ENCODE results near the gene COL15A1. TPM values are rescaled to one million over a fixed set of nuclear protein-coding genes. Genes with fewer than 3 reads are reported as not detected.

COL15A1 gene
- polyA plus RNA-seq, 1 donor, result 19.7 TPM

DNA sequence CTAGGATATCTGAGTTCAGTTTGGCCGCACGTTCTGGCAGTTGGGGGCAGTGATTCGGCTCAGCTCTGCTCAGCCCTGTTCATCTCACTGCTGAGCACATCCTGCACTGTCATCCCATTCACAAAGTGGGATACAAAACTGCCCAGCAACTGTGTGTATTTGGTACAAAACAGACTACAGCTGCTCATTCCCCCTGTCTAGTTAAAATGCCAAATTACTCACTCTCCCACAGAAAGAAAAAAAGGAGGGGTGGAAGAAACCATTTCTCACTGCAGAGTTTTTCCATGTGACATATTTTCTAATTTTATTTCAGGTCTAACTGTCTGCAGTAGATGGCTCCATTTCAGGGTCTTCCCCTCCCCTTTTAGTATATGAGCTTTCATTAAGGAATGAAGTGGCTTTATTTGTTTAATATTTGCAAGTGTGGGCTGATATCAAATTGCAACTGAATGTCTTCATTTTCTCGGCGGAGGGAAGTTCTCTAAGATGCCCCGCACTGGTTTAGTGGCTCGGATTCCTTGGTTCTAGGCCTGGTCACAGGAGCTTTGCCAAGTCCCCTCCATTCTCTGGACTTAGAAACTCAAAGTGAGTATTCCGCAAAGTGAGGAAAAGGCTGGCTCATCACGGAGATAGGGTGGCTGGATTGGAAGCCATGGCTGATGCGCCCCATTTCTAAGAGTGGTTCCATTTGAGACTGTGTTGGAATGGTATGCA is 14.7 kb downstream of the COL15A1 start:
- no peaks in the 10 kb centered on the region for H3K4me1 ChIP-seq (ENCODE audit: control insufficient read depth, insufficient read depth, low read length)
- H3K9me3 ChIP-seq (ENCODE audit: control insufficient read depth, low read depth, low read length), result no peaks in the 10 kb centered on the region
- peak; percentile 19 to 47 for DNase-seq
- H3K27ac ChIP-seq (ENCODE audit: low read length), result peak overlapping the region; percentile 45
- WGBS (ENCODE audit: insufficient coverage, low lambda C conversion rate), result no CpG with 5 or more reads among the region's 10 CpGs
- no peaks in the 10 kb centered on the region for H3K36me3 ChIP-seq (ENCODE audit: control insufficient read depth, insufficient read depth, low read length)
- H3K4me3 ChIP-seq (ENCODE audit: low read length), result no peak overlapping the region
- H3K27me3 ChIP-seq (ENCODE audit: control insufficient read depth, insufficient read depth, low read length), result peaks cover 6% of the 10 kb centered on the region

DNA sequence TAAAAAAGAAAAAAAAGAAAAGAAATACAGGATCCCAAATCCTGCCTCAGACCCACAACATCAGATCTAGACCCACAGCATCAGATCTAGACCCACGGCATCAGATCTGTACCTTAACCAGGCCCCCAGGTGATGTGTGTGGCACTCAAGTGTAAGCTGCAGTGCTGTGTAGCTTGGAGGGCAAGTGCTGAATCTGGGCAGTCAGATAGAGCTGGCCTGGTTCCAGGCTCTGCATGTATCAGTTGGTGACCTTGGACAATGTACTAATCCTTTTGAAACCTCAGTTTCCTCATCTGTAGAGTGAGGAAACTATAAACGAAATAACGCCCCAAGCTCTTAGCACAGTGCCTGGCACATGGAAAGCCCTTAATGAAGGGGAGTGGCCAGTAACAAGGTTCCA is 16.7 kb downstream of the COL15A1 start:
- Histone ChIP-seq H3K9me3 (ENCODE audit: control insufficient read depth, low read depth, low read length) (no peaks in the 10 kb centered on the region), H3K36me3 (ENCODE audit: control insufficient read depth, insufficient read depth, low read length) (no peaks in the 10 kb centered on the region), H3K4me1 (ENCODE audit: control insufficient read depth, insufficient read depth, low read length) (no peaks in the 10 kb centered on the region), H3K4me3 (ENCODE audit: low read length) (no peak overlapping the region), H3K27ac (ENCODE audit: low read length) (no peak overlapping the region), H3K27me3 (ENCODE audit: control insufficient read depth, insufficient read depth, low read length) (no peaks in the 10 kb centered on the region)
- DNase-seq, result no peak
- no CpG with 5 or more reads among the region's 3 CpGs for WGBS (ENCODE audit: insufficient coverage, low lambda C conversion rate)

DNA sequence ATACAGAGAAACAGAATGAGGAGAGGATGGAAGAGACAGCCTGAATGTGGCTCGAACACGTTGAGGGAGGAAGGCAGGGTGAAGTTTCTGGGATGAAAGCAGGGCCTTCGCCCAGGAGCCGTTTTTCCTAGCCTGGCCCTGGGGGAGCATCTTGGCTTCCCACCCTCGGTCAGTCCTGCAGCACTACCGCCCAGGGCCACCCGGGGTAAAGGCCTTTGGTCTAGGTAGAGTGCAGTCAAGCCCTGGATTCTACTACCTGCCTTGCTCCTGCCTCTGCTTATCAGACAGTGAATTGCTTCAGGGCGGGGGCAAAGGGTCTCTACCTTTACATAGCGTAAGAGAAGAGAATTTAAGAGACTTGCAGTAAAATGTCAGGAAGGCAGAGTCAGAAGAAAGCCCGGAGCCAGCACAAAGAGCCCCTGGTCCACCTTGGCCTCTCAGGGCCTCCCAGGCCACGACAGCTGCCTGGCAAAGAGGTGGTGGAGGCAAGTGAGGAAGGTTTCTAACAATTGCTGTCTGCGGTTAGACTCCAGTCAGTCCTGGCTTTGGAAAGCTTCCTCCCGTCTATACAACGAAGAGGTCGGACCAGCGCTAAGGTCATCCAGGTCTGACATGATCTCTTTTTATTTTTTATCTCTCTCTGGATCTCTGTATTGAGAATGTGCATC is 17.9 kb downstream of the COL15A1 start:
- no peaks in the 10 kb centered on the region for H3K9me3 ChIP-seq (ENCODE audit: control insufficient read depth, low read depth, low read length)
- no peak overlapping the region for H3K27ac ChIP-seq (ENCODE audit: low read length)
- no peak overlapping the region for H3K4me3 ChIP-seq (ENCODE audit: low read length)
- no peaks in the 10 kb centered on the region for H3K36me3 ChIP-seq (ENCODE audit: control insufficient read depth, insufficient read depth, low read length)
- WGBS (ENCODE audit: insufficient coverage, low lambda C conversion rate), result 90% methylated on average over 2 of the region's 16 CpGs
- DNase-seq, result no peak
- H3K27me3 ChIP-seq (ENCODE audit: control insufficient read depth, insufficient read depth, low read length), result no peaks in the 10 kb centered on the region
- no peaks in the 10 kb centered on the region for H3K4me1 ChIP-seq (ENCODE audit: control insufficient read depth, insufficient read depth, low read length)

DNA sequence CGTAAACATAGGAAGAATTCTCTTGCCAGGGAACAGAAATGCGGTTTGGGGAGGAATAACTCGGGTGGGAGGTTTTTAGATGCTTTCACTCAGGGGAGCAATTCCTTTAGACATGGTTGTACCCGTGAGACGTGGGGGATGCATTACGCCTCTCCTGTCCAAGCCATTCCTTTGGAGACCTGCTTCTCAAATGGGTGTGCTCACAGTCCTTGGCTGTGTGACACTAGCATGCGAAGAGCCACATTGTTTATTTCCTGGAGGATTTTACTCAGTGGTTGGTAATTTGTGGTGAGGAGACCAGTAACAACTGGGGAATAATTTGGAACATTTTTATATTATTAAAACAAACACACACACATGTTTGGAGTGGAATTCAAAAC is 18.5 kb downstream of the COL15A1 start:
- Histone ChIP-seq H3K9me3 (ENCODE audit: control insufficient read depth, low read depth, low read length) (no peaks in the 10 kb centered on the region), H3K27me3 (ENCODE audit: control insufficient read depth, insufficient read depth, low read length) (no peaks in the 10 kb centered on the region), H3K4me1 (ENCODE audit: control insufficient read depth, insufficient read depth, low read length) (no peaks in the 10 kb centered on the region), H3K36me3 (ENCODE audit: control insufficient read depth, insufficient read depth, low read length) (no peaks in the 10 kb centered on the region), H3K4me3 (ENCODE audit: low read length) (no peak overlapping the region), H3K27ac (ENCODE audit: low read length) (no peak overlapping the region)
- no peak for DNase-seq
- 88% methylated on average over 1 of the region's 7 CpGs for WGBS (ENCODE audit: insufficient coverage, low lambda C conversion rate)

DNA sequence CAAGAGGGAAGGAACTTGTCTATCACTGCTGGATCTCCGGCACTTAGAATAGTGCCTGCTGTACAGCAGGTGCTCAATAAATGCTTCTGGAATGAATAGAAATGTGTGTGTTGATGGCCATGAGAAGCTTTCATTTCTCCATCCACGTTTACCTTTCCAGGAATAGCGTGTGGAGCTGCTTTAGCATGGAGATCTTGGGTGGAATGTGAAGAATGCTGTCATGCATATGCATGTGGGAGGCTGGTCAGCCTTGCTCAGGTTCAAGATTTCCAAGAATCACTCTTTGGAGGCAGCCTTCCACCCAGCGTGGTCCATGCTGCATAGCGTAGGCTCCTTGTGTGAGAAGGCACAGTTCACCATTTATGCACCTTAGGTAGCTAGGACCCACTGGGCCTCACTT is 19.2 kb downstream of the COL15A1 start:
- Histone ChIP-seq H3K27ac (ENCODE audit: low read length) (no peak overlapping the region), H3K4me3 (ENCODE audit: low read length) (no peak overlapping the region), H3K27me3 (ENCODE audit: control insufficient read depth, insufficient read depth, low read length) (no peaks in the 10 kb centered on the region), H3K36me3 (ENCODE audit: control insufficient read depth, insufficient read depth, low read length) (no peaks in the 10 kb centered on the region), H3K4me1 (ENCODE audit: control insufficient read depth, insufficient read depth, low read length) (no peaks in the 10 kb centered on the region), H3K9me3 (ENCODE audit: control insufficient read depth, low read depth, low read length) (no peaks in the 10 kb centered on the region)
- WGBS (ENCODE audit: insufficient coverage, low lambda C conversion rate), result no CpG with 5 or more reads among the region's 5 CpGs
- DNase-seq, result no peak

DNA sequence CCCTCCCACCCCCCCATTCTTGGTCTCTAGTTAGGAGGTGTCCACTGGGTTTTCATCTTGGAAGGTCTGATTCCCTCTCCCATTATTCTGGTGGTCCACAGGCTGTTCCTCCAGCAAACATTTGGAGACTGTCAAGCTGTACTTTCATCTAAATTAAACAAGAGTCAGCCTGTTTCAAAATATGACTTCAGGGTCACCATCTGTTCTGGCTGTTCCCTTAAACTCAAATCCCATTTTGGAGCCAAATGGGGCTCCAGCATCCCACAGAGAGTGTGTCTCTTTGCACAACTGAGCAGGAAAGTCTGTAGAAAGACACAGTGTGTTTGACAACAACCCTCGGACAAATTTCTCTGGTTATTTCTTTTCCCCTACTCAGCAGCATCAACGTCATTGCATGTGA is 20.5 kb downstream of the COL15A1 start:
- H3K27ac ChIP-seq (ENCODE audit: low read length), result no peak overlapping the region
- DNase-seq, result no peak
- H3K27me3 ChIP-seq (ENCODE audit: control insufficient read depth, insufficient read depth, low read length), result no peaks in the 10 kb centered on the region
- H3K4me3 ChIP-seq (ENCODE audit: low read length), result no peak overlapping the region
- H3K4me1 ChIP-seq (ENCODE audit: control insufficient read depth, insufficient read depth, low read length), result no peaks in the 10 kb centered on the region
- no peaks in the 10 kb centered on the region for H3K36me3 ChIP-seq (ENCODE audit: control insufficient read depth, insufficient read depth, low read length)
- no CpG with 5 or more reads among the region's 2 CpGs for WGBS (ENCODE audit: insufficient coverage, low lambda C conversion rate)
- H3K9me3 ChIP-seq (ENCODE audit: control insufficient read depth, low read depth, low read length), result no peaks in the 10 kb centered on the region

DNA sequence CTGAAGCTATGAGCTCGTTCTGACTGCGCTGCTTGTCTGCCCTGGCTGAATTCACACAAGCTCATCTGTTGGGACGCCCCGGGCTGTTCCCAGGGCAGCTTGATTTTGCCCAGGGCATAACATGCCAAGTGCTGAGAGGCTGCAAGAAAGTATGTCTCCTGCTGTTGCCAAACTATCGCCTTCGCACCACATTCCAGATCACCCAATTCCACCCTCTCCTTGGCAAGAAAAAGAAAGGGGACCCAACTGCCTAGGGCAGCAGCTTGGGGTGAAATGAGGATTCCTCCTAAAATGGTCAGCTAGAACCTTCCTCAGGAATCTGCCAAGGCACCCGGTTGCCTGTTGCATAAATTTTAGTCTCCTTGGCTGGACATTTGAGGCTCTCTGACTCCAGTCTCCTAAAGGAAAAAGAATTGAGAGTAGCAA is 21.2 kb downstream of the COL15A1 start:
- WGBS (ENCODE audit: insufficient coverage, low lambda C conversion rate), result no CpG with 5 or more reads among the region's 7 CpGs
- no peaks in the 10 kb centered on the region for H3K4me1 ChIP-seq (ENCODE audit: control insufficient read depth, insufficient read depth, low read length)
- no peak overlapping the region for H3K27ac ChIP-seq (ENCODE audit: low read length)

DNA sequence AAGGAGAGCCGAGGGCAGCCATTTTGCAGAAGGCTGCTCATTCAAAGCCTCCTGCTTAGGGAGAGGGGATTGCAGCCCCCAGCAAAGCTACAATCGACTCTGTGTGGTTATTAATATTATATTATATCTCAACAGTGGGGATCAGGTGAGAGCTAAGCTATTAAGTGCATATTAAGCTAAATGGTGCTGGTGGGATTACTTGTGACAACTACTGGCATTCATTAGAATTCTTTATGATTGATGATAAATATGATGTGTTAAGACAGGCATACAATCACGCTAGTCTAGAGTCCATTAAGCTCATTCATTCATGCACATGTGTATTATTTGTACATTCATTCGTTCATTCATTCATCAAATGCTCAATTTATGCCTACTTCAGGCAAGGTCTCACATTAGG is 23.0 kb downstream of the COL15A1 start:
- Histone ChIP-seq H3K27ac (ENCODE audit: low read length) (no peak overlapping the region), H3K4me1 (ENCODE audit: control insufficient read depth, insufficient read depth, low read length) (no peaks in the 10 kb centered on the region), H3K36me3 (ENCODE audit: control insufficient read depth, insufficient read depth, low read length) (no peaks in the 10 kb centered on the region), H3K27me3 (ENCODE audit: control insufficient read depth, insufficient read depth, low read length) (peaks cover 4% of the 10 kb centered on the region), H3K9me3 (ENCODE audit: control insufficient read depth, low read depth, low read length) (no peaks in the 10 kb centered on the region), H3K4me3 (ENCODE audit: low read length) (no peak overlapping the region)
- no CpG with 5 or more reads among the region's 4 CpGs for WGBS (ENCODE audit: insufficient coverage, low lambda C conversion rate)
- DNase-seq, result no peak

More for the DNA sequence above, 21.2 kb downstream of the COL15A1 start:
- no peak overlapping the region for H3K4me3 ChIP-seq (ENCODE audit: low read length)
- no peaks in the 10 kb centered on the region for H3K36me3 ChIP-seq (ENCODE audit: control insufficient read depth, insufficient read depth, low read length)
- no peak for DNase-seq
- H3K9me3 ChIP-seq (ENCODE audit: control insufficient read depth, low read depth, low read length), result no peaks in the 10 kb centered on the region
- H3K27me3 ChIP-seq (ENCODE audit: control insufficient read depth, insufficient read depth, low read length), result peaks cover under 1% of the 10 kb centered on the region

DNA sequence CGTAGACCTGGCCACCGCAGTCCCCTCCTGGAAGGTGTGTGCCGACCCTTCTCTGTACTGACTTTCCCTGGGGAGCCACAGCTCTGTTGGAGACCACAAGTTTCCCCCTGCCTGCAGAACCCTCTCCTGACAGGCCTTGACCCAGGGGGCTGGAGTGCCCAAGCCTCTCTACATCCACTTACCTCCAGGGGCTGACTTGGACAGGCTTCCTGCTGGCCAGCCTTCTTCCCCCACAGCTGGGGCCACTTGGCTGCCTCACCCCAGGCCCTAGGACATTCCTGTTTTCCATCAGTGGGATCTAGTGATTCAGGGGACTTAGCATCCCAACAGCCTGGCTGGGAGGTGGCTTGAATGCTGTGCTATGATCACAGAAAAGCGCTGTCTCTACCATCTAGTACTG is 23.6 kb downstream of the COL15A1 start:
- H3K9me3 ChIP-seq (ENCODE audit: control insufficient read depth, low read depth, low read length), result no peaks in the 10 kb centered on the region
- no peaks in the 10 kb centered on the region for H3K36me3 ChIP-seq (ENCODE audit: control insufficient read depth, insufficient read depth, low read length)
- no peak overlapping the region for H3K4me3 ChIP-seq (ENCODE audit: low read length)
- DNase-seq, result no peak
- no peak overlapping the region for H3K27ac ChIP-seq (ENCODE audit: low read length)
- no peaks in the 10 kb centered on the region for H3K4me1 ChIP-seq (ENCODE audit: control insufficient read depth, insufficient read depth, low read length)
- no CpG with 5 or more reads among the region's 4 CpGs for WGBS (ENCODE audit: insufficient coverage, low lambda C conversion rate)
- peaks cover 4% of the 10 kb centered on the region for H3K27me3 ChIP-seq (ENCODE audit: control insufficient read depth, insufficient read depth, low read length)

DNA sequence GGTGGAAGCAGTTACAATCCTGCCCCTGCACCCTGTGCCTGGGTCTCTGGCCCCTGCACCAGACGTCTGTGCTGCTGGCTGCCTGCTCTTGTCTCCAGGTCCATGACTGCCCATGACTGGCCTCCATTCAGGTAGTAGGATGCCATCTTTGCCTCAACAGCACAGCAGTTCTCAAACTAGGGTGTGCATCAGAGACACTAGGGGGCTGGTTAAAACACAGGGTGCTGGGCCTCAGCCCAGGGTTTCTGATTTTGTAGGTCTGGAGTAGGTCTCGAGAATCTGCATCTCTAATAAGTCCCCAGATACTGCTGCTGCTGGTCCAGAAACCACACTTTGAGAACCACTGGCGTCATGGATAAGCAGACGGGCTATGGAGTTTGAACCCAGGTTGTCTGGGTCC is 24.0 kb downstream of the COL15A1 start:
- Histone ChIP-seq H3K27me3 (ENCODE audit: control insufficient read depth, insufficient read depth, low read length) (peaks cover 7% of the 10 kb centered on the region), H3K9me3 (ENCODE audit: control insufficient read depth, low read depth, low read length) (no peaks in the 10 kb centered on the region), H3K36me3 (ENCODE audit: control insufficient read depth, insufficient read depth, low read length) (no peaks in the 10 kb centered on the region), H3K27ac (ENCODE audit: low read length) (no peak overlapping the region), H3K4me1 (ENCODE audit: control insufficient read depth, insufficient read depth, low read length) (no peaks in the 10 kb centered on the region), H3K4me3 (ENCODE audit: low read length) (no peak overlapping the region)
- DNase-seq, result no peak
- WGBS (ENCODE audit: insufficient coverage, low lambda C conversion rate), result no CpG with 5 or more reads among the region's 4 CpGs

Data from large intestine (tissue), 3 donors.